ENCODE data around the gene XCR1.
"Not testable (repeated sequence)": the region's sequence is repeated elsewhere in the genome, so short reads cannot be mapped to it uniquely, and the experiment has no call there.

Gene XCR1

DNA sequence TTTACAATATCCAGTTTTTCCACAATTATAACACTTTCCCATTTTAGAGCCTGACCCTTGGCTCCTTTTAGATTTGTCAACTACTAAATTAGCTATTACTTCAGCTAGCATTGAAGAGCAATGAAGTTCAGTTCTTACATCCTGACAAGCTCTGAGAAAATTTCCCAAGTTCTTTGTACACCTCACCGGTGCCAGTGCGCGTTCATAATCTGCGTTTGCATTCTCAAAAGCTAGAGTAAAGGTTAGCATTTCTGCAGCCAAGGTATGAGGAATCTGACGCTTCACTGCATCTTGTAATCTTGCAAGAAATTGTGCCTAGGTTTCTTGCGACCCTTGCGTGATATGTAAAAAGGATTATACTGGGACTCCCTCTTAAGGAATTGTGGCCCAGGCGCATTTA lies 25.2 kb upstream of the XCR1 start:
- TF ChIP-seq, protein P1, sequence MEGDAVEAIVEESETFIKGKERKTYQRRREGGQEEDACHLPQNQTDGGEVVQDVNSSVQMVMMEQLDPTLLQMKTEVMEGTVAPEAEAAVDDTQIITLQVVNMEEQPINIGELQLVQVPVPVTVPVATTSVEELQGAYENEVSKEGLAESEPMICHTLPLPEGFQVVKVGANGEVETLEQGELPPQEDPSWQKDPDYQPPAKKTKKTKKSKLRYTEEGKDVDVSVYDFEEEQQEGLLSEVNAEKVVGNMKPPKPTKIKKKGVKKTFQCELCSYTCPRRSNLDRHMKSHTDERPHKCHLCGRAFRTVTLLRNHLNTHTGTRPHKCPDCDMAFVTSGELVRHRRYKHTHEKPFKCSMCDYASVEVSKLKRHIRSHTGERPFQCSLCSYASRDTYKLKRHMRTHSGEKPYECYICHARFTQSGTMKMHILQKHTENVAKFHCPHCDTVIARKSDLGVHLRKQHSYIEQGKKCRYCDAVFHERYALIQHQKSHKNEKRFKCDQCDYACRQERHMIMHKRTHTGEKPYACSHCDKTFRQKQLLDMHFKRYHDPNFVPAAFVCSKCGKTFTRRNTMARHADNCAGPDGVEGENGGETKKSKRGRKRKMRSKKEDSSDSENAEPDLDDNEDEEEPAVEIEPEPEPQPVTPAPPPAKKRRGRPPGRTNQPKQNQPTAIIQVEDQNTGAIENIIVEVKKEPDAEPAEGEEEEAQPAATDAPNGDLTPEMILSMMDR (IDR thresholded peaks at IDR 0.05; ENCODE audit: low read depth, low read length) = no peak
- in situ Hi-C loops (cut with HindIII; ENCODE audit: low sequenced_read_pairs) = no loop called here
- no peak overlapping the region for H3K4me3 ChIP-seq (ENCODE audit: low read depth, low read length)
- no peak for DNase-seq (ENCODE audit: low read depth, low spot score)

DNA sequence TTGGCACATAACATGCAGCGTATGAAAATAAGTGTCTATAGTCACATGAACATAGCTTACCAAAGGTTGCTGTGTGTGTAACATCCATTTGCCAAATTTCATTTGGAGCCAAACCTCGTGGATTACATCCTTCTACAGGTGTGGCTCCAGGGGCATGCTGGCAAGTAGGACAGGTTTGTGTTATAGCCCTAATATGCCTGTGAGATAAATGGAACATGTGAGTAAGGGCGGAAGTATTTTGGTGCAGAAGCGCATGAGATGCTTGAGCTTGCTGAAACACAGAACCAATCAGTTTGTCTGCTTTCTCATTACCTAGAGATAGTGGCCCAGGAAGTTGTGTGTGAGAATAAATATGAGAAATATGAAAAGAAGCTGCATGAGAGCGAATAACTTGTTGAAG lies 21.8 kb upstream of the XCR1 start:
- in situ Hi-C loops (cut with HindIII; ENCODE audit: low sequenced_read_pairs) = no loop called here
- H3K4me3 ChIP-seq (ENCODE audit: low read depth, low read length) = no peak overlapping the region
- no peak for DNase-seq (ENCODE audit: low read depth, low spot score)
- TF ChIP-seq, protein P1 (IDR thresholded peaks at IDR 0.05; ENCODE audit: low read depth, low read length) = no peak

DNA sequence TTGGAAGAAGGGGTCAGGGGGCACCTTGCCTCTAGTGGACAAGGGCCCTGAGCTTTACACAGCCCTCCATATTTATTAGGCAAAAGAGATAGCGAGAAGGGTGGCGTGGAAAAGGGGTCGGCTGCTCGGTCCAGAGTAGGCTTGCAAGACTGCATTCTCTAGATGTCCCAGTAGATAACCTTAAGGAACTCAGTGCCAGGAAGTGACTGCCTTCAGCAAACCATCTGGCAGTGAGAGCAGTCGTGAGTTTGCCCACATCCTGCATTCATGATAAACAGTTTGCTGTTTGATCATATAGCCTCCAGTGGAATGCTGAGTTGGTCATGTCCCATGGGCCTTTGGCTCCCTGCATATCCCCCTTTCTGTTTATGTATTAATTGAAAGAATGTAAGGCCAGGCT lies 18.9 kb upstream of the XCR1 start:
- in situ Hi-C loops (cut with HindIII; ENCODE audit: low sequenced_read_pairs); H3K4me3 ChIP-seq (ENCODE audit: low read depth, low read length); DNase-seq (ENCODE audit: low read depth, low spot score): not testable (repeated sequence)

DNA sequence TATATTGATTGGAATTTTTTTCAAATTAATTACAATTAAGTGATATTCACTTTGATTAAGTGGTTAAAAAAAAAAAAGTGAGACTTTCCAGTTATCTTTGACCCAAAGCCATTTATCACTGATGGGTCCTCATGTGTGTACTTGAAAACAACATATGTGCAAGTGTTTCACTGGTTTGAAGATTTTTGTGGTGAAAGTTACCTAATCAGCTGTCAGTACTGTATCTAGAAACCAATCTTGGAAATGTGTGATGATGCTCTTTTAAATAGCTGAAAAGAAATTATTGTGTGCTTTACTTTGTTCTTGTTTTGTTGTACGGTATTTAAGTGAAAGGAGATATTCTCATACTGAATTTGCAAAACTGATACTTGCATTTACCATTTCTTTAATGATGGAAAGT lies 11.6 kb upstream of the XCR1 start:
- DNase-seq (ENCODE audit: low read depth, low spot score) = no peak
- in situ Hi-C loops (cut with HindIII; ENCODE audit: low sequenced_read_pairs) = no loop called here
- no peak overlapping the region for H3K4me3 ChIP-seq (ENCODE audit: low read depth, low read length)
- TF ChIP-seq, protein P1 (IDR thresholded peaks at IDR 0.05; ENCODE audit: low read depth, low read length) = no peak

DNA sequence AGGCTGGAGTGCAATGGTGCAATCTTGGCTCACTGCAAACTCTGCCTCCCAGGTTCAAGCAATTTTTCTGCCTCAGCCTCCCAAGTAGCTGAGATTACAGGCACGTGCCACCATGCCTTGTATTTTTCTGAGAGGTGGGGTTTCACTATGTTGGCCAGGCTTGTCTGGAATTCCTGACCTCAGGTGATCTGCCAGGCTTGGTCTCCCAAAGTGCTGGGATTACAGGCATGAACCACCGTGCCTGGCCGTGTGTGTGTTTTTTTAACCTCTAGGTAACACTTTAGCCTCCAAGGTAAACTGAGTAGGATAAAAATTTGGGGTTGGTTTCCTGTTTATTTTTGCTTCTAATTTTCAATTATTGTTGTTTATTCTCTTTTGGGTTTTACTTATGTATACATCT lies 10.8 kb upstream of the XCR1 start:
- DNase-seq (ENCODE audit: low read depth, low spot score); H3K4me3 ChIP-seq (ENCODE audit: low read depth, low read length); in situ Hi-C loops (cut with HindIII; ENCODE audit: low sequenced_read_pairs): not testable (repeated sequence)

DNA sequence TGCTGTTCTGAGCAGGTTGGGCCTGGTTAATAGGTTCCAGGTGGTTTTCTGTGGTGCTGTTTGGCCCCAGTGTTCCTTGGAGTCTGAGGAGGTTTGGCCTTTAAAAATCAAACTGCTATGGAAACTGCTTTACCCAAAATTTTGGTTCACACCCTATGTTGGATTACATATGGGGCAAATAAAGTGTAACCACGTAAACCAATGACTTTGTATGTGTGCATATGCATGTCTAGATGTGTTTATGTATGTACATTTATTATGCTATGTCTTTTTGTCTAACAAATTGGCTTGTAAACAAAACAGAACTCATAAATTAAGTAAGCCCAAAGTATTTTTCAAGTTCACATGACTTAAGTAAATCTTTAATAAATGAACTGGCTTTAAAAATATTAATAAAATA lies 8.9 kb upstream of the XCR1 start:
- in situ Hi-C loops (cut with HindIII; ENCODE audit: low sequenced_read_pairs) = no loop called here
- H3K4me3 ChIP-seq (ENCODE audit: low read depth, low read length) = no peak overlapping the region
- TF ChIP-seq, protein P1 (IDR thresholded peaks at IDR 0.05; ENCODE audit: low read depth, low read length) = no peak
- DNase-seq (ENCODE audit: low read depth, low spot score) = no peak

DNA sequence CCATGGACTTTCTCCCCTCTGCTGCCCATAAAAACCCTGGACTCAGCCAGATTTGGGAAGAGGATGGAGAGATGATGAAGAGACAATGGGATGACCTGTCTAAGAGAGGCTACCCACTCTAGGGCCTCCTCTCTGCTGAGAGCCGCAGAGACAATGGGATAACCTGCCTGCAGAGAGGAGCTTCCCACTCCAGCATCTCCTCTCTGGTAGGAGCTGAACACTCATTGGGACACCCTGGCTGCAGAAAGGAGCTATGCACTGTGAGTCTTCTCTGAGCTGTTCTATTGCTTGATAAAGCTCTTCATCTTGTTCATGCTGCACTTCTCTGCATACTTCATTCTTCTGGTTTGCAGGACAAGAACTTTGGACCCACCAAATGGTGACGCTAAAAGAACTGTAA lies 4.5 kb upstream of the XCR1 start:
- TF ChIP-seq, protein P1 (IDR thresholded peaks at IDR 0.05; ENCODE audit: low read depth, low read length) = no peak
- H3K4me3 ChIP-seq (ENCODE audit: low read depth, low read length) = no peak overlapping the region
- no peak for DNase-seq (ENCODE audit: low read depth, low spot score)
- in situ Hi-C loops (cut with HindIII; ENCODE audit: low sequenced_read_pairs) = no loop called here

DNA sequence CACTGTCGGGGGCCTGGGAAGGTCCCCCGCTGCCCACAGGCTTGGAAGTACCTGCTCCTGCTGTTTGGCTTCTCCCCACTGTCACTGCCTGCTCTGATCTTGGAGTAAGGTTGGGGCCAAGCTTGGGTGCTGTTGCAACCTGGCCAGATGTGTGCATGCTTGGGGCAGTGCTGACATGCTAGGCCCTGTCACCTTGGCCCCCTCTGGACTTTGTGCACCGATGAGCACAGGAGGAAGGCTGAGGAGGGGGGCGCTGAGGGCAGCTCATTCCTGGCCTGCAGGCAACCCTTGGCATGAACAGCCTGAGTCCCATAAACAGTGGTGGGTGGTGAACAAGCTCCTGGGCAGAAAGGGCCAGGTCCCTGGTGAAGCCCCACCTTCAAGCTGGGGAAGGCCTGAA lies 4.0 kb upstream of the XCR1 start:
- no peak for DNase-seq (ENCODE audit: low read depth, low spot score)
- TF ChIP-seq, protein P1 (IDR thresholded peaks at IDR 0.05; ENCODE audit: low read depth, low read length) = no peak
- no peak overlapping the region for H3K4me3 ChIP-seq (ENCODE audit: low read depth, low read length)
- in situ Hi-C loops (cut with HindIII; ENCODE audit: low sequenced_read_pairs) = no loop called here
